OCI-LY7 (cell line): ENCODE data around the gene NUDT6. TPM values are rescaled to one million over a fixed set of nuclear protein-coding genes. Genes with fewer than 3 reads are reported as not detected.

Experiments used
- BruUV-seq: library from RNA; stranded (reverse); fragments of 400-500 nt; replicated peaks from 2 replicates; lab custom pipeline; 2021; lab: Mats Ljungman, UMichigan
- CTCF ChIA-PET: fragments of 300-600 bp; sonication (Branson Sonifier 250); formaldehyde crosslinking; loops from one replicate; lab custom pipeline; 2022; ENCODE audit warnings: antibody characterized with exemption; ENCODE audit not compliant: unreplicated experiment; lab: Charles Lee
- POLR2A ChIA-PET: fragments of 300-600 bp; sonication (Branson Sonifier 250); formaldehyde crosslinking; loops from one replicate; lab custom pipeline; 2022; ENCODE audit warnings: antibody characterized with exemption; lab: Charles Lee
- DNase-seq: peaks from one replicate; pipeline ENCODE4 v3.0.0-alpha.2; 2015; ENCODE audit warnings: low spot score
- H2AFZ ChIP-seq: fragments of 200-600 bp; sonication (generic), shearing (Covaris generic); 2 replicates; pipeline ENCODE4 v1.6.1; 2014; ENCODE audit warnings: mild to moderate bottlenecking, antibody characterized with exemption, low read length, moderate library complexity
- H3K27ac ChIP-seq: fragments of 200-600 bp; sonication (generic); 2 replicates; pipeline ENCODE4 v1.5.1; 2014; ENCODE audit warnings: mixed run types, low read depth, mild to moderate bottlenecking, moderate library complexity, low read length, inconsistent platforms; ENCODE audit not compliant: poor library complexity, severe bottlenecking
- H3K36me3 ChIP-seq: fragments of 200-600 bp; sonication (generic); 2 replicates; pipeline ENCODE4 v1.6.1; 2014; ENCODE audit warnings: mild to moderate bottlenecking, antibody characterized with exemption, low read length, moderate library complexity, mixed read lengths; ENCODE audit not compliant: insufficient read depth
- H3K4me1 ChIP-seq: fragments of 200-600 bp; sonication (generic); 2 replicates; pipeline ENCODE4 v1.5.1; 2014; ENCODE audit warnings: mild to moderate bottlenecking, low read length; ENCODE audit not compliant: insufficient read depth, poor library complexity, severe bottlenecking
- H3K4me2 ChIP-seq: fragments of 200-600 bp; sonication (generic); 2 replicates; pipeline ENCODE4 v1.6.1; 2014; ENCODE audit warnings: mild to moderate bottlenecking, low read length
- H3K4me3 ChIP-seq: fragments of 200-600 bp; sonication (generic); 2 replicates; pipeline ENCODE4 v1.5.1; 2014; ENCODE audit warnings: mild to moderate bottlenecking, low read depth, low read length; ENCODE audit not compliant: poor library complexity, severe bottlenecking
- H3K79me2 ChIP-seq: fragments of 200-600 bp; sonication (generic); 2 replicates; pipeline ENCODE4 v1.6.1; 2016; ENCODE audit warnings: low read depth, mild to moderate bottlenecking, low read length, moderate library complexity, mixed read lengths; ENCODE audit not compliant: insufficient read depth
- H3K9me2 ChIP-seq: fragments of 200-600 bp; sonication (generic); 2 replicates; pipeline ENCODE4 v1.6.1; 2016; ENCODE audit warnings: mild to moderate bottlenecking, low read length, mixed read lengths; ENCODE audit not compliant: insufficient read depth
- H3K9me3 ChIP-seq: fragments of 200-600 bp; sonication (generic); 2 replicates; pipeline ENCODE4 v1.6.1; 2014; ENCODE audit warnings: mild to moderate bottlenecking, mixed run types, low read length, mixed read lengths
- H4K20me1 ChIP-seq: fragments of 200-600 bp; sonication (generic); 2 replicates; pipeline ENCODE4 v1.6.1; 2014; ENCODE audit warnings: mild to moderate bottlenecking, antibody characterized with exemption, low read length, moderate library complexity, mixed read lengths; ENCODE audit not compliant: insufficient read depth
- EZH2phosphoT487 ChIP-seq: fragments of 200-600 bp; sonication (generic); IDR thresholded peaks from 2 replicates; pipeline ENCODE4 v1.6.1; 2018; ENCODE audit warnings: low read depth, borderline replicate concordance, mild to moderate bottlenecking, mixed run types, antibody characterized with exemption, low read length, moderate library complexity, mixed read lengths
- intact Hi-C: fragments of 100-400 bp; cut with micrococcal nuclease; formaldehyde crosslinking; loops from one replicate; pipeline ENCODE4 v1.10.0; 2022; ENCODE audit not compliant: unreplicated experiment
- total RNA-seq, 2 experiments: library from RNA; depleted of rRNA in 1 of 2; stranded (reverse); fragments of >200 nt in 1 of 2; shearing (Covaris generic) in 1 of 2; gene quantifications; 2 replicates each; pipeline ENCODE4 v1.2.3, GENCODE V29; 2014 to 2022
- TF ChIP-seq, protein P1 (sequence below): fragments of 200-600 bp; sonication (generic); conservative IDR thresholded peaks from 2 replicates; pipeline ENCODE4 v1.5.1; 2014; ENCODE audit warnings: mild to moderate bottlenecking, antibody characterized with exemption, low read length, moderate library complexity, mixed read lengths

The NUDT6 gene
- total RNA-seq, 2 experiments from 2014 or later = 15.9 to 18.3 TPM

DNA sequence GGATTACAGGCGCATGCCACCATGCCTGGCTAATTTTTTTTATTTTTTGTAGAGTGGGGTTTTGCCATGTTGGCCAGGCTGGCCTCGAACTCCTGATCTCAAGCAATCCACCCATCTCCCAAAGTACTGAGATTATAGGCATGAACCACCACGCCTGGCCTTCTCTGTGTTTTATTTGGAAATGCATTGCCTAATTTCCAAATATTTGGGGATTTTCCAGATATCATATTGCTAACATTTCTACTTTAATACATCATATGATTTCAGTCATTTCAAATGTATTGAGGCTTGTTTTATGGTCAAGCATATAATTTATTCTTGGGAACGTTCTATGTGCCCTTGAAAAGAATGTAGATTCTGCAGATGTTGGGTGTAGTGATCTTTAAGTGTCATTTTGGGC lies 57.0 kb downstream of the NUDT6 start:
- Histone ChIP-seq H3K36me3 (no peaks in the 10 kb centered on the region), H3K27ac (no peak overlapping the region), H3K79me2 (no peaks in the 10 kb centered on the region), H3K4me2 (no peak overlapping the region), H3K9me3 (no peaks in the 10 kb centered on the region), H3K4me1 (no peaks in the 10 kb centered on the region), H3K9me2 (no peaks in the 10 kb centered on the region), H2AFZ (no peak overlapping the region), H4K20me1 (no peaks in the 10 kb centered on the region), H3K4me3 (no peak overlapping the region)
- no peak for DNase-seq
- ChIA-PET POLR2A (interaction anchor here (0.6 kb wide), 1 partner anchor 184 kb away, joined by 3 read pairs; no protein-coding TSS in a partner anchor), CTCF (no interaction called here)
- intact Hi-C loops = no loop called here
- no peak for TF ChIP-seq EZH2phosphoT487
- TF ChIP-seq, protein P1, sequence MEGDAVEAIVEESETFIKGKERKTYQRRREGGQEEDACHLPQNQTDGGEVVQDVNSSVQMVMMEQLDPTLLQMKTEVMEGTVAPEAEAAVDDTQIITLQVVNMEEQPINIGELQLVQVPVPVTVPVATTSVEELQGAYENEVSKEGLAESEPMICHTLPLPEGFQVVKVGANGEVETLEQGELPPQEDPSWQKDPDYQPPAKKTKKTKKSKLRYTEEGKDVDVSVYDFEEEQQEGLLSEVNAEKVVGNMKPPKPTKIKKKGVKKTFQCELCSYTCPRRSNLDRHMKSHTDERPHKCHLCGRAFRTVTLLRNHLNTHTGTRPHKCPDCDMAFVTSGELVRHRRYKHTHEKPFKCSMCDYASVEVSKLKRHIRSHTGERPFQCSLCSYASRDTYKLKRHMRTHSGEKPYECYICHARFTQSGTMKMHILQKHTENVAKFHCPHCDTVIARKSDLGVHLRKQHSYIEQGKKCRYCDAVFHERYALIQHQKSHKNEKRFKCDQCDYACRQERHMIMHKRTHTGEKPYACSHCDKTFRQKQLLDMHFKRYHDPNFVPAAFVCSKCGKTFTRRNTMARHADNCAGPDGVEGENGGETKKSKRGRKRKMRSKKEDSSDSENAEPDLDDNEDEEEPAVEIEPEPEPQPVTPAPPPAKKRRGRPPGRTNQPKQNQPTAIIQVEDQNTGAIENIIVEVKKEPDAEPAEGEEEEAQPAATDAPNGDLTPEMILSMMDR = no peak
- no TSS peak for BruUV-seq

DNA sequence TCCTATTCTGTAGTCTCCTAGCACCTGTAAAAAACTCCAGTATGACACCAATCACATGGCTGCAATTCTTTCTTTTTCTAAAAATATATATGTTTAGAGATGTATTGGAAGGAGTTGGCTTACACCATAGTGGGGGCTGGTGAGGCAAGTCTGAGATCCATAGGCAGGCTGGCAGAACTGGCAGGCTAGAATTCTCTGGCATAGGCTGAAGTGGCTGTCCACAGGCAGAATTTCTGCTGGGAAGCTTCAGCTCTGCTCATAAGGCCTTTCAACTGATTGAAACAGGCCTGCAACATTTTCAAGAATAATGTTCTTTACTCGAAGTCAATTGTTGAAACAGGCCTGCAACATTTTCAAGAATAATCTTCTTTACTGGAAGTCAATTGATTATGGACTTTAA lies 58.8 kb downstream of the NUDT6 start:
- TF ChIP-seq, protein P1 = no peak
- no peak for TF ChIP-seq EZH2phosphoT487
- no TSS peak for BruUV-seq
- Histone ChIP-seq H2AFZ (no peak overlapping the region), H3K4me1 (no peaks in the 10 kb centered on the region), H3K4me3 (no peak overlapping the region), H3K36me3 (no peaks in the 10 kb centered on the region), H4K20me1 (no peaks in the 10 kb centered on the region), H3K9me2 (no peaks in the 10 kb centered on the region), H3K4me2 (no peak overlapping the region), H3K79me2 (no peaks in the 10 kb centered on the region), H3K9me3 (no peaks in the 10 kb centered on the region), H3K27ac (no peak overlapping the region)
- ChIA-PET POLR2A (interaction anchor here (0.5 to 0.7 kb wide), 2 partner anchors 217 to 218 kb away, joined by 3 read pairs; no protein-coding TSS in a partner anchor), CTCF (no interaction called here)
- no peak for DNase-seq
- intact Hi-C loops = no loop called here

DNA sequence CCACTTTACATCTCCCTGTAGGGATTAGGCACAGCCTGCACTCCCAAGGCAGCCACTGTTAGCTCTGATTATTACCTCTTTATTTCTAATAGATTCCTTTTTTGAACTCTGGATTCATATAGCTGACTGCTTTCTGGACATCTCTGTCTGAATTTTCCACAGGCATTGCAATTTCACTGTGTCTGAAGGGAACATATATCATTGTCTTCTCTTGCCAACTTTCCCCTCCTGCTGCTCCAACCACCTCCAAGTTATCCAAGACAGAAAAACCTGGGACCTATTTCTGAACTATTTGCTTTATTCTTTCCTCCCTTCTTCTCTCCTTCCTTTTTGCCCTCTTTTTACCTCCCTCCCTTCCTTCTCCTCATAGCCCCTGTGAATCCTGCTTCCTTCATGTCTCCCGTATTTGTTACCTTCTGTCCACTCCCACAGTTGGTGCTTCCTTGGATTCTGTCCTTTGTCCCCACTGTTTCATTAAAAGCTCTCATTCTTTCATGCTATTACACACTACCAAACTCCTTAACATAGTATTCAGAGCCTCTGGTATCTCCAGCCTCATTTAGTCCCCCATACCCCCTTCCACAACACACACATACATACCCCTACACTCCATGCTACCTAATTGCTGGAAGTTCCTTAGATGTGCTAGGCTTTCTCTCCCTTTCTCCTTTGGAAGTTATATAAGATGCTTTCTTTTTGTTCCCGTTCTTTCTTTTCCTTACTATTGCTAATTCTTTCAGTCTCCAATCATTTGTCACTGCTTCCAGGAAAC lies 61.0 kb downstream of the NUDT6 start:
- no TSS peak for BruUV-seq
- TF ChIP-seq, protein P1 = no peak
- no peak for TF ChIP-seq EZH2phosphoT487
- no peaks in the 10 kb centered on the region for H3K9me2 ChIP-seq
- intact Hi-C loops = no loop called here
- H2AFZ ChIP-seq = no peak overlapping the region
- H3K79me2 ChIP-seq = no peaks in the 10 kb centered on the region
- no peak overlapping the region for H3K27ac ChIP-seq
- H3K9me3 ChIP-seq = no peaks in the 10 kb centered on the region
- H4K20me1 ChIP-seq = no peaks in the 10 kb centered on the region
- no peak for DNase-seq
- no peaks in the 10 kb centered on the region for H3K36me3 ChIP-seq
- no peak overlapping the region for H3K4me2 ChIP-seq
- POLR2A ChIA-PET = interaction anchor here (1.0 kb wide), 1 partner anchor 9 kb away, joined by 4 read pairs; no protein-coding TSS in a partner anchor
- CTCF ChIA-PET = no interaction called here
- H3K4me3 ChIP-seq = no peak overlapping the region
- H3K4me1 ChIP-seq = no peaks in the 10 kb centered on the region
